ENCODE results near the gene PDXK. TPM values are rescaled to one million over a fixed set of nuclear protein-coding genes. Genes with fewer than 3 reads are reported as not detected.

The PDXK gene
- total RNA-seq, 1 donor from 2014 or later = 81.1 TPM

DNA sequence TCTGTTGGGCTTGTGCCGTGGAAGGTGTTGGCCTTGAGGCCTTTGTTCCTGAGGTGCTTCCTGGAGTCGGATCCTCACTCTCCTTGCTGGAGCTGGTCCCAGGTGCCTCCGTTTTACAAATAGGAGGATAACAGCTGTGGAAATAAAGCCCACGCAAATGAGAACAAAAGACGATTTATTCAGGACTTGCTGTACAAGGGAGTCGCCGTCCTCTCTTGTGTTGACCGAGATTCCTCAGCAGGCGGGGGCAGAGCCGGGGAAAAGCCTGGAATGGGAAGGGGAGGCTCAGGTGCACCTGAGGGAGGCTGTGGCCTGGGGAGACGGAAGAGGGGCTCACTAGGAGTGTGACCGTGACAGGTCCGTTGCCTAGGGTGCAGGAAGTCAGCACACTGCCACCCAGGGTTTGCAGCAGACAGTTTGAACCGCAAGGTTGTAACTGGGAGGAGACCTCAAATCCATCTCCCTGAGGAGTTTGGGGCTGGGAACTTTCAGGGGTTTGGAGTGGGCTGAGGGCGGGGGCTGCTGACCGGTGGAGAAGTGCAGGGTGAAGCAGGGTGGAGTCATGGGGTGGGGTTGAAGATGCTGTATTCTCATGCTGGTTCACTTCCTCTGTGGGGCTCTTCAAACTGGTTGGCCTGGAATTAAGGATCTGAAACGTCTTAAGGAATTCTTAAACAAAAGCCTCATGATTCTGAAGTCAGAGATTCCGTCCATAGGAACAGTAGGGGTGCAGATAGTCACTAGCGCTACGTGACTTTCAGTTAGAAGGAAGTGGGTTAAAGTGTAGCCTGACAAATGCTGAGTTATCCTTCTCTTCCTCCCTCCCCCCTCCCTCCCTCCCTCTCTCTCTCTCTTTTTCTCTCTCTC is 59.8 kb downstream of the PDXK start:
- Mint-ChIP-seq H3K9me3 (no peaks in the 10 kb centered on the region), H3K4me3 (peak overlapping the region; percentile 15), H3K4me1 (peaks cover 10% of the 10 kb centered on the region), H3K27me3 (ENCODE audit: low read depth) (no peaks in the 10 kb centered on the region), H3K36me3 (peaks cover 5% of the 10 kb centered on the region), H3K27ac (peak overlapping the region; percentile 18)
- DNase-seq (ENCODE audit: low spot score in 2 of 2, unreplicated experiment in 2 of 2) = no peak
- TF ChIP-seq, protein P1, sequence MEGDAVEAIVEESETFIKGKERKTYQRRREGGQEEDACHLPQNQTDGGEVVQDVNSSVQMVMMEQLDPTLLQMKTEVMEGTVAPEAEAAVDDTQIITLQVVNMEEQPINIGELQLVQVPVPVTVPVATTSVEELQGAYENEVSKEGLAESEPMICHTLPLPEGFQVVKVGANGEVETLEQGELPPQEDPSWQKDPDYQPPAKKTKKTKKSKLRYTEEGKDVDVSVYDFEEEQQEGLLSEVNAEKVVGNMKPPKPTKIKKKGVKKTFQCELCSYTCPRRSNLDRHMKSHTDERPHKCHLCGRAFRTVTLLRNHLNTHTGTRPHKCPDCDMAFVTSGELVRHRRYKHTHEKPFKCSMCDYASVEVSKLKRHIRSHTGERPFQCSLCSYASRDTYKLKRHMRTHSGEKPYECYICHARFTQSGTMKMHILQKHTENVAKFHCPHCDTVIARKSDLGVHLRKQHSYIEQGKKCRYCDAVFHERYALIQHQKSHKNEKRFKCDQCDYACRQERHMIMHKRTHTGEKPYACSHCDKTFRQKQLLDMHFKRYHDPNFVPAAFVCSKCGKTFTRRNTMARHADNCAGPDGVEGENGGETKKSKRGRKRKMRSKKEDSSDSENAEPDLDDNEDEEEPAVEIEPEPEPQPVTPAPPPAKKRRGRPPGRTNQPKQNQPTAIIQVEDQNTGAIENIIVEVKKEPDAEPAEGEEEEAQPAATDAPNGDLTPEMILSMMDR (IDR thresholded peaks at IDR 0.05; ENCODE audit: unreplicated experiment) = no peak

GRCh38 chr21:43779660-43780059 is 60.7 kb downstream of the PDXK start:
- peaks cover 10% of the 10 kb centered on the region for H3K4me1 Mint-ChIP-seq
- no peak overlapping the region for H3K4me3 Mint-ChIP-seq
- H3K36me3 Mint-ChIP-seq = no peaks in the 10 kb centered on the region
- H3K27me3 Mint-ChIP-seq (ENCODE audit: low read depth) = no peaks in the 10 kb centered on the region
- no peaks in the 10 kb centered on the region for H3K9me3 Mint-ChIP-seq
- no peak for DNase-seq (ENCODE audit: low spot score in 2 of 2, unreplicated experiment in 2 of 2)
- TF ChIP-seq, protein P1 (IDR thresholded peaks at IDR 0.05; ENCODE audit: unreplicated experiment) = no peak
- no peak overlapping the region for H3K27ac Mint-ChIP-seq

GRCh38 chr21:43781846-43782245 is 62.9 kb downstream of the PDXK start:
- TF ChIP-seq, protein P1 (IDR thresholded peaks at IDR 0.05; ENCODE audit: unreplicated experiment) = no peak
- Mint-ChIP-seq H3K4me3 (no peak overlapping the region), H3K27ac (no peak overlapping the region), H3K4me1 (peaks cover 3% of the 10 kb centered on the region), H3K9me3 (no peaks in the 10 kb centered on the region), H3K27me3 (ENCODE audit: low read depth) (no peaks in the 10 kb centered on the region), H3K36me3 (no peaks in the 10 kb centered on the region)
- no peak for DNase-seq (ENCODE audit: low spot score in 2 of 2, unreplicated experiment in 2 of 2)

DNA sequence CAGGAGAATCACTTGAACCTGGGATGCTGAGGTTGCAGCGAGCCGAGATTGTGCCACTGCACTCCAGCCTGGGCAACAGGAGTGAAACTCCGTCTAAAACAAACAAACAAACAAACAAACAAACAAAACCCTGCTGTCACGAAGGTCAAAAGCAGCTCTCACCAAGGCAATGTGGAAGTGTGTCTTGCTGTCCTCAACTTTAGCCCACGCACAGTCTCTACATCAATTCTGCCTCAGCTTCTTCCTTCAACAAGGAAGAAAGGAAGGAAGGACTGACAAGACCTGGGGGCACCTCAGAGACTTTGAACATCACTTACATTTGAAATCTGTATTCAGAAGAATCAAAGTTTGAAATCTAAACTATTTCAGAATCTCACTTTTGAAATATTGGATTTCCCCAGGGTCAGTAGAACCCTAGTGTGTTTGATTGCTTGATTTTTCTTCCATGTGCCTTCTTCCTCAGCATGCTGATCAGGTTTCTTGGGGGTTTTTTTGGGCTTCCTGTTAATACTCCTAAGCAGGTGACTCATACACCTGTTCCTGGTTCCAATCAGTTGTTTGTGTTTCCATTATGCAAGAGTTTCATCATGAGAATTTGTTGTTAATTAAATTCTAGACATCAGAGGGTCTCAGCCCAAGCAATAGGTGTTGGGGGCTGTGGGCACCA is 63.6 kb downstream of the PDXK start:
- H3K4me3 Mint-ChIP-seq = no peak overlapping the region
- TF ChIP-seq, protein P1 (IDR thresholded peaks at IDR 0.05; ENCODE audit: unreplicated experiment) = no peak
- H3K27ac Mint-ChIP-seq = no peak overlapping the region
- H3K36me3 Mint-ChIP-seq = no peaks in the 10 kb centered on the region
- no peaks in the 10 kb centered on the region for H3K27me3 Mint-ChIP-seq (ENCODE audit: low read depth)
- H3K4me1 Mint-ChIP-seq = peaks cover 3% of the 10 kb centered on the region
- H3K9me3 Mint-ChIP-seq = no peaks in the 10 kb centered on the region
- DNase-seq (ENCODE audit: low spot score in 2 of 2, unreplicated experiment in 2 of 2) = no peak

DNA sequence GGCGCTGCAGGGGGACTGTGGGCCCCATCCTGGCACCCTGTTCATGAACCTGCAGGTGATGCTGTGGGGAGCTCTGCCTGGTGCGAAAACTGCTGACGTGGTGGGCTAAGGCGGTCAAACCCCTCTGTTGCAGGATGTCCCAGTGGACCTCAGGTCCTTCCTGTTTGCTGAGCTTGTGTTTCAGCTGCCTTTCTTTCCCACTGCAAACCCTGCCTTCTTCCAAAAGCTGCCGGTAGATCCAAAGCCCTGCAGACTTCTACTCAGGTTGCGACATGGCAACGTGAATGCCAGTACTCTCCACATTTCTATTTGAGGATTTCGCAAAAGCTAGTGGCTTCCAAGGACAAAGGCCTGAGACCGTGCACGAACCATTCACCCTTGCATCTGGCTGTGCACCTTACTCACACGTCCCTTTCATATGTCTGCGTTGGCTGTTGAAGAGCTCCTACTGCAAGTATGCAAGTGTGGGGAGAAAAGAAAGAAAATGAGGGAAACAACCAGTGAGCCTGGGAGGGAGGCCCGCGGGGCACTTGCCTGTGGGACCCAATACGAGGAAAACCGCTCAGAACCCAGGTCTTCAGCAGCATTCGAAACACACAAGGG is 64.3 kb downstream of the PDXK start:
- H3K27ac Mint-ChIP-seq = no peak overlapping the region
- H3K36me3 Mint-ChIP-seq = no peaks in the 10 kb centered on the region
- no peaks in the 10 kb centered on the region for H3K27me3 Mint-ChIP-seq (ENCODE audit: low read depth)
- H3K4me1 Mint-ChIP-seq = peaks cover 3% of the 10 kb centered on the region
- TF ChIP-seq, protein P1 (IDR thresholded peaks at IDR 0.05; ENCODE audit: unreplicated experiment) = no peak
- DNase-seq (ENCODE audit: low spot score in 2 of 2, unreplicated experiment in 2 of 2) = no peak
- no peaks in the 10 kb centered on the region for H3K9me3 Mint-ChIP-seq
- H3K4me3 Mint-ChIP-seq = no peak overlapping the region
